ENCODE measurements around the gene MUS81.
A peak's percentile ranks its signal among the peaks of the same experiment; 100 is the strongest.

MUS81 gene

DNA sequence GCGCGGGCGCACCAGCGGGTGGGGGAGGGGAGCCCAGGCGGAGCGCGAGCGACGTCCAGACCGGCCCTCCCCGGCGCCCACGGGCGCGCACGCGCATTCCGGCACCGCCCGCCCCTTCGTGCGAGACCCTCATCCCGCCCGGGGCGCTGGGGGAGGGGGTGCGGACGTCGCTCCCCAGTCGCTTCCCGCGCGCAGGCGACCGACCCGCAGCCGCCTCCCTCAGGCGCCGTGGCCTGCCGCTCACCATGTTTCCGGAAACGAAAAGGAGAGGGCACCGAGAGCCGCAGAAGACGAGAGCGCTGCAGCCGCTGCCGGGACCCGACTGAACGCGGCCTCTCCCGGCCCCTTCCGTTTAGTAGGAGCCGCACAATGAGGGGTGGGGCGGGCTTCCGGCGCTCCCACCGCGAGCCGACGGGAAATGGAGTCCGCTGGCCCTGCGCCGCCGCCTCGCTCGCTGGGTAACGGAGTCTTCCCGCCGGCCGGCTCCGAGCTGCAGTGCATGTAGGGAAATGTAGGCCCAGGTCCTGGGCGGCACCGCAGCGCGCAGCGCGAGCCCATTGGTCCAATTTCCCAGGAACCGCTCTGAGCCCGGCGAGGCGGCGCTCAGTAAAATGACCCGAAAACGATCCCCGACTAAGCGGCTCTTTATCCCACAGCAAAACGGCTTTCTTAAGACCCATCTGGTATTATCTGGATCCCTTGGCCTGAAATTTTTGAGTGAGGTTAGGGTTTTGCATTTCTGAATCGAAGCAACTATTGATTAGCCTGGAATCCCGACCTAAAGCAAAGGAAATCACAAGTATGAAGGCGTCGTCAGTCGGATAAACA, 2.2 kb upstream of the MUS81 start, which contains the start of gene CFL1:
CFL1 (minus strand) TSS at position 328 of the 828 bp plus-strand sequence; CDS start at position 247, 81 bp downstream.
- H3K36me3 Mint-ChIP-seq (ENCODE audit: low read depth): peaks cover 43% of the 10 kb centered on the region
- H3K9me3 Mint-ChIP-seq: no peaks in the 10 kb centered on the region
- H3K27ac Mint-ChIP-seq: peak within 1 kb of the TSS; percentile 97 to 99 (median 99)
- TF ChIP-seq, protein P1, sequence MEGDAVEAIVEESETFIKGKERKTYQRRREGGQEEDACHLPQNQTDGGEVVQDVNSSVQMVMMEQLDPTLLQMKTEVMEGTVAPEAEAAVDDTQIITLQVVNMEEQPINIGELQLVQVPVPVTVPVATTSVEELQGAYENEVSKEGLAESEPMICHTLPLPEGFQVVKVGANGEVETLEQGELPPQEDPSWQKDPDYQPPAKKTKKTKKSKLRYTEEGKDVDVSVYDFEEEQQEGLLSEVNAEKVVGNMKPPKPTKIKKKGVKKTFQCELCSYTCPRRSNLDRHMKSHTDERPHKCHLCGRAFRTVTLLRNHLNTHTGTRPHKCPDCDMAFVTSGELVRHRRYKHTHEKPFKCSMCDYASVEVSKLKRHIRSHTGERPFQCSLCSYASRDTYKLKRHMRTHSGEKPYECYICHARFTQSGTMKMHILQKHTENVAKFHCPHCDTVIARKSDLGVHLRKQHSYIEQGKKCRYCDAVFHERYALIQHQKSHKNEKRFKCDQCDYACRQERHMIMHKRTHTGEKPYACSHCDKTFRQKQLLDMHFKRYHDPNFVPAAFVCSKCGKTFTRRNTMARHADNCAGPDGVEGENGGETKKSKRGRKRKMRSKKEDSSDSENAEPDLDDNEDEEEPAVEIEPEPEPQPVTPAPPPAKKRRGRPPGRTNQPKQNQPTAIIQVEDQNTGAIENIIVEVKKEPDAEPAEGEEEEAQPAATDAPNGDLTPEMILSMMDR (IDR thresholded peaks at IDR 0.05; ENCODE audit: unreplicated experiment in 3 of 3): no peak
- H3K27me3 Mint-ChIP-seq (ENCODE audit: low read depth): no peaks in the 10 kb centered on the region
- H3K4me1 Mint-ChIP-seq: peaks cover 27% of the 10 kb centered on the region
- H3K4me3 Mint-ChIP-seq: peak within 1 kb of the TSS; percentile 92 to 97 (median 97)

DNA sequence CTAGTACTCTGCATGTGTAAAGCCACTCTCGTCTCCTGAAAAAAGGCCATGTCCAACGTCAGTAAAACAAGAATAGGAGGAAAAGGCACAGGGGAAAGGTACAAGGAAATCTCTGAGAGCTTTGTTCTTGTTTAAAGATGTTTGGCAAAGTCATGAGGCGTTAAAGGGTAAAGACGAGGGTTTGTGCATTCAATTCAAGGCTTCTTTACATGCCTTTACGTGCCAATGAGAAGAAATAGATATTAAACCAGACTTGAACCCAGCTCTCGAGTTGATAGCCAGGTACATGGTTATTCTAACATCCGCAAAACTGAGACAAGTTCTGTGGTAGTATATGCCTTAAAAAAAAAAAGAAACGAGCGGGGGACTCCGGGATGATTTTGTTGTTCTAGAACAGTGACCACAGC, 1.5 kb upstream of the MUS81 start:
- H3K4me1 Mint-ChIP-seq: peaks cover 27% of the 10 kb centered on the region
- TF ChIP-seq, protein P1 (IDR thresholded peaks at IDR 0.05; ENCODE audit: unreplicated experiment in 3 of 3): no peak
- peak overlapping the region; percentile 97 to 99 (median 99) for H3K27ac Mint-ChIP-seq
- H3K4me3 Mint-ChIP-seq: peak overlapping the region; percentile 90 to 93 (median 92)
- H3K36me3 Mint-ChIP-seq (ENCODE audit: low read depth): peaks cover 42% of the 10 kb centered on the region
- no peaks in the 10 kb centered on the region for H3K27me3 Mint-ChIP-seq (ENCODE audit: low read depth)
- no peaks in the 10 kb centered on the region for H3K9me3 Mint-ChIP-seq

DNA sequence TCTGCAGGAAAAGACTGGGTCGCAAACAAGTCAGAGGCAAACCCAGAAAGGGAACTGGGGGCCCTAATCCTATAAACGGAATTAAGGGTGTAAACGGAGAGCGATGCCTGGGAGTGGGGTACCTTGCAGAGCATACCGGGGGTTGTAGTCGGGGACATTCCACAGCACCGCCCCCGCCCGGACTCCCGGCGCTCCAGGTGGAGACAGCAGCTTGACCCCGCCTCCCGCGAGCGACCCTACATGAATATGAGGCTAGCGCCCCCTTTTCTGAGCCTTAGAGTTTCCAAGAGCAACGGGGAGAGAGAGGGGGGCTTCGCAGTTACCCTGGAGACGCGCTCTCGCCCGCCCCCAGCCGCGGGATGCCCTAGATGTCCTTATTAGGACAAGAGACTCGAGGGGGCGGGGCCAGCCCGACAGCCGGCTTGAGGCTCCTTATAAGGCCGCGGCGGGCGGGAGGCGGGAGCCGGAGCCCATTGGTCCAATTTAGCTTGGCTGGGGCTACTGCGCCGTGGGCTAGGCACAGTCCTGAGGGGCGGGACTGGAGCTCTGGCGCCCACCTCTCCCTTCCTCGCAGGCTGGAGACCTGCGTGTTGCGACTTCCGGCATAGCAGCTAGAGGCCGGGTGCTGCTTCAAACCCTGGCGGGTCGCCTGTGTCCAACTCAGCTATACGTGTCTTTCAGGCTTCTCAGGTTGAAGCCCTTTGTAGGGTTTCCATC, 980 bp upstream of the MUS81 start:
- TF ChIP-seq, protein P1 (IDR thresholded peaks at IDR 0.05; ENCODE audit: unreplicated experiment in 3 of 3): peak in 1 of 3 experiments; percentile 17
- Mint-ChIP-seq H3K9me3 (no peaks in the 10 kb centered on the region), H3K4me1 (peaks cover 27% of the 10 kb centered on the region), H3K27me3 (ENCODE audit: low read depth) (no peaks in the 10 kb centered on the region), H3K4me3 (peak overlapping the region; percentile 90 to 93 (median 92)), H3K27ac (peak overlapping the region; percentile 97 to 99 (median 99)), H3K36me3 (ENCODE audit: low read depth) (peaks cover 36% of the 10 kb centered on the region)

DNA sequence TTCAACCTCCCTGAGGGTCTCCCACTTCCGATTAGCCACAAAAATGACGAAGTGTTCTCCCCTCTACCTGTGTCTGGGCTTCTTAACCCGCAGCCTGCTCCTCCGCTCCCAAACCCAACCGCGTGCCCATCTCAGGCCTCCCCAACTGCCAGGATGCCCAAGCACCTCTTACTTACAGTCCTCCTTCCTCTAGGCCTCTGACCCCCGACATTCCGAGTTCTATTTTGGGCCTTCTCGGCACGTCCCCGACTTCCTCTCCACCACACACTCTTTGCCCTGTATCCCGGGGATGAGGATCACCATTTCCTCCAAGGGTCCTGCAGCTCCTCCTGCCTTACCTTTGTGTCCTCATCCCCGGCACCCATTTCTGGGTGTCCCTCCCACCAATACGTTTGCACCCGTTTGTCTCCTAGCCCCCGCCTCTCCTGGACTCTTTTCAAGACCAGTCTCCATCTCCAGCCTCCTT, 388 bp upstream of the MUS81 start:
- H3K27me3 Mint-ChIP-seq (ENCODE audit: low read depth): no peaks in the 10 kb centered on the region
- H3K27ac Mint-ChIP-seq: peak overlapping the region; percentile 97 to 99 (median 99)
- TF ChIP-seq, protein P1 (IDR thresholded peaks at IDR 0.05; ENCODE audit: unreplicated experiment in 3 of 3): no peak
- H3K4me1 Mint-ChIP-seq: peaks cover 27% of the 10 kb centered on the region
- H3K9me3 Mint-ChIP-seq: no peaks in the 10 kb centered on the region
- H3K36me3 Mint-ChIP-seq (ENCODE audit: low read depth): peaks cover 30% of the 10 kb centered on the region
- peak overlapping the region; percentile 90 to 93 (median 92) for H3K4me3 Mint-ChIP-seq

DNA sequence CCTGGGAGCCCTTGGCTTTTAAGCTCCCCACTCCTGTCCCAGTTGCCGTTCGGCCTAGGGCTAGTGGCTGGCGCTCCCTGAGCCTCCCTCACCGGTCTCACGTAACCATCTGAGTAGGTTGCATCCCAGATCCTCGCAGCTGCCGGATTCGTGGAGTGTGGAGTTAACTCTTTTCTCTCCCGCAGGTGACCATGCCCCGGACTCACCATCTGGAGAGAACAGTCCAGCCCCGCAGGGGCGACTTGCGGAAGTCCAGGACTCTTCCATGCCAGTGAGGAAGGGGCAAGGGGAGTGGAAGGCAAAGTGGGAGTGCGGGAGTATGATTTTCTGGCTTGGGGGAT, 902 bp downstream of the MUS81 start:
- Mint-ChIP-seq H3K4me1 (peaks cover 22% of the 10 kb centered on the region), H3K9me3 (no peaks in the 10 kb centered on the region), H3K27me3 (ENCODE audit: low read depth) (no peaks in the 10 kb centered on the region), H3K27ac (peak overlapping the region; percentile 78 to 99 (median 97)), H3K4me3 (peak overlapping the region; percentile 90 to 93 (median 92)), H3K36me3 (ENCODE audit: low read depth) (peaks cover 23% of the 10 kb centered on the region)
- TF ChIP-seq, protein P1 (IDR thresholded peaks at IDR 0.05; ENCODE audit: unreplicated experiment in 3 of 3): no peak

All from nephron (organoid).